Thyroid gland (tissue), 4 donors: ENCODE results near the gene TM9SF3. TPM values are rescaled to one million over a fixed set of nuclear protein-coding genes. Genes with fewer than 3 reads are reported as not detected.

ENCODE experiments used
- DNase-seq, 2 donors: peaks; one replicate each; pipeline ENCODE4 v3.0.0-alpha.2; 2019
- H3K27ac ChIP-seq, 3 donors: fragments of 200-600 bp; sonication (generic); 1 replicate in 2 of 3; 2 replicates in 1 of 3; pipeline ENCODE4 v1.5.1; 2016 to 2019; ENCODE audit warnings: mild to moderate bottlenecking in 1 of 3, moderate library complexity in 1 of 3
- H3K27me3 ChIP-seq: fragments of 200-600 bp; sonication (generic); one replicate; pipeline ENCODE4 v1.5.1; 2019
- H3K36me3 ChIP-seq, 2 donors: fragments of 200-600 bp; sonication (generic); one replicate each; pipeline ENCODE4 v1.5.1; 2016 to 2019
- H3K4me1 ChIP-seq, 2 donors: fragments of 200-600 bp; sonication (generic); one replicate each; pipeline ENCODE4 v1.5.1; 2017 to 2019
- H3K4me3 ChIP-seq, 3 donors: fragments of 200-600 bp; sonication (generic); replicated peaks in 1 of 3; 1 replicate in 2 of 3; 2 replicates in 1 of 3; pipeline ENCODE4 v1.5.1; 2016; ENCODE audit warnings: mild to moderate bottlenecking in 1 of 3
- H3K9me3 ChIP-seq: fragments of 200-600 bp; sonication (generic); one replicate; pipeline ENCODE4 v1.5.1; 2017
- POLR2A ChIP-seq, 2 donors: fragments of 450-650 bp; IDR thresholded peaks; one replicate each; pipeline ENCODE4 v1.6.1; 2017; ENCODE audit warnings: antibody characterized with exemption in 2 of 2, mild to moderate bottlenecking in 2 of 2, moderate library complexity in 1 of 2
- whole genome bisulfite sequencing, 2 donors: methylation state at CpG; one replicate each; pipeline ENCODE4 v1.1.5; 2017; 5-methylcytosine and 5-hydroxymethylcytosine counted together
- intact Hi-C: fragments of 100-400 bp; cut with DNase I; formaldehyde crosslinking; loops from one replicate; pipeline ENCODE4 v1.15.1; 2023
- total RNA-seq, 4 donors: library from RNA; depleted of rRNA; stranded (reverse); fragments of >200 nt; gene quantifications; one replicate each; pipeline ENCODE4 v1.2.3, GENCODE V29; 2016
- TF ChIP-seq, protein P1 (sequence below), 6 experiments: fragments of 200-600 bp in 3 of 6; fragments of 450-650 bp in 3 of 6; sonication (generic) in 3 of 6; IDR thresholded peaks; one replicate each; pipeline ENCODE4 v1.5.1; 2016 to 2019; ENCODE audit warnings: antibody characterized with exemption in 6 of 6, mild to moderate bottlenecking in 2 of 6, inconsistent platforms in 1 of 6, moderate library complexity in 1 of 6

Gene TM9SF3
- total RNA-seq, 4 donors from 2014 or later: 119 to 205 (median 151) TPM

- TF ChIP-seq, protein P1, sequence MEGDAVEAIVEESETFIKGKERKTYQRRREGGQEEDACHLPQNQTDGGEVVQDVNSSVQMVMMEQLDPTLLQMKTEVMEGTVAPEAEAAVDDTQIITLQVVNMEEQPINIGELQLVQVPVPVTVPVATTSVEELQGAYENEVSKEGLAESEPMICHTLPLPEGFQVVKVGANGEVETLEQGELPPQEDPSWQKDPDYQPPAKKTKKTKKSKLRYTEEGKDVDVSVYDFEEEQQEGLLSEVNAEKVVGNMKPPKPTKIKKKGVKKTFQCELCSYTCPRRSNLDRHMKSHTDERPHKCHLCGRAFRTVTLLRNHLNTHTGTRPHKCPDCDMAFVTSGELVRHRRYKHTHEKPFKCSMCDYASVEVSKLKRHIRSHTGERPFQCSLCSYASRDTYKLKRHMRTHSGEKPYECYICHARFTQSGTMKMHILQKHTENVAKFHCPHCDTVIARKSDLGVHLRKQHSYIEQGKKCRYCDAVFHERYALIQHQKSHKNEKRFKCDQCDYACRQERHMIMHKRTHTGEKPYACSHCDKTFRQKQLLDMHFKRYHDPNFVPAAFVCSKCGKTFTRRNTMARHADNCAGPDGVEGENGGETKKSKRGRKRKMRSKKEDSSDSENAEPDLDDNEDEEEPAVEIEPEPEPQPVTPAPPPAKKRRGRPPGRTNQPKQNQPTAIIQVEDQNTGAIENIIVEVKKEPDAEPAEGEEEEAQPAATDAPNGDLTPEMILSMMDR (IDR thresholded peaks at IDR 0.05): no peak
- no peak for TF ChIP-seq POLR2A (IDR thresholded peaks at IDR 0.05)
- no peak overlapping the region for H3K4me3 ChIP-seq
- no peak for DNase-seq
- H3K27ac ChIP-seq: peak overlapping the region; percentile 69 to 78 (median 74)
- 34 to 44% methylated on average over 2 of the region's 2 CpGs for WGBS, 2 donors
- H3K9me3 ChIP-seq: no peaks in the 10 kb centered on the region
- H3K27me3 ChIP-seq: no peaks in the 10 kb centered on the region
- H3K4me1 ChIP-seq: peaks cover 6 to 35% of the 10 kb centered on the region in 2 donors
- intact Hi-C loops: no loop called here
- peaks cover 3 to 7% of the 10 kb centered on the region in 2 donors for H3K36me3 ChIP-seq
Observed at GRCh38 chr10:96541921-96542320, 44.9 kb downstream of the TM9SF3 start.

- H3K36me3 ChIP-seq: peaks cover 3 to 7% of the 10 kb centered on the region in 2 donors
- H3K4me1 ChIP-seq: peaks cover 6 to 30% of the 10 kb centered on the region in 2 donors
- no peak for DNase-seq
- 97% methylated on average over 3 of the region's 3 CpGs for WGBS, 2 donors
- TF ChIP-seq, protein P1 (IDR thresholded peaks at IDR 0.05): no peak
- TF ChIP-seq POLR2A (IDR thresholded peaks at IDR 0.05): no peak
- intact Hi-C loops: no loop called here
- no peaks in the 10 kb centered on the region for H3K9me3 ChIP-seq
- H3K4me3 ChIP-seq: no peak overlapping the region
- H3K27ac ChIP-seq: no peak overlapping the region
- H3K27me3 ChIP-seq: no peaks in the 10 kb centered on the region
Observed at GRCh38 chr10:96540240-96540639, 46.6 kb downstream of the TM9SF3 start.

DNA sequence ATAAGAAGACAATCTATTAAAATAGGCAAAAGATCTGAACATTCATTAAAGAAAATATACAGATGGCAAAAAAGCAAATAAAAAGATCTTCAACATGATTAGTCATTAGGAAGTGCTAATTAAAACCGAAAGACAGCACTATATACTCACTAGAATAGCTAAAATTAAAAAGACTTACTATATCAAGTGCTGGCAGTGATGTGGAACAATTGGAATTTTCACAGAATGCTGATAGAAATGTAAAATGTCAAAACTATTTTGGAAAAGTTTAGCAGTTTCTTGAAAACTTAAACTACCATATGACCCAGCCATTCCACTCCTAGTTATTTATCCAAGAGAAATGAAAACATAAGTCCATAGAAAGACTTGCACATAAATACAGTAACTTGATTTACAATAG is 48.1 kb downstream of the TM9SF3 start:
- no peaks in the 10 kb centered on the region for H3K9me3 ChIP-seq
- 98 to 99% methylated on average over 1 of the region's 1 CpG for WGBS, 2 donors
- peaks cover 6 to 15% of the 10 kb centered on the region in 2 donors for H3K4me1 ChIP-seq
- no peak overlapping the region for H3K4me3 ChIP-seq
- intact Hi-C loops: no loop called here
- TF ChIP-seq, protein P1 (IDR thresholded peaks at IDR 0.05): no peak
- no peak for TF ChIP-seq POLR2A (IDR thresholded peaks at IDR 0.05)
- H3K27ac ChIP-seq: no peak overlapping the region
- no peaks in the 10 kb centered on the region for H3K27me3 ChIP-seq
- H3K36me3 ChIP-seq: peaks cover 3 to 7% of the 10 kb centered on the region in 2 donors
- no peak for DNase-seq

DNA sequence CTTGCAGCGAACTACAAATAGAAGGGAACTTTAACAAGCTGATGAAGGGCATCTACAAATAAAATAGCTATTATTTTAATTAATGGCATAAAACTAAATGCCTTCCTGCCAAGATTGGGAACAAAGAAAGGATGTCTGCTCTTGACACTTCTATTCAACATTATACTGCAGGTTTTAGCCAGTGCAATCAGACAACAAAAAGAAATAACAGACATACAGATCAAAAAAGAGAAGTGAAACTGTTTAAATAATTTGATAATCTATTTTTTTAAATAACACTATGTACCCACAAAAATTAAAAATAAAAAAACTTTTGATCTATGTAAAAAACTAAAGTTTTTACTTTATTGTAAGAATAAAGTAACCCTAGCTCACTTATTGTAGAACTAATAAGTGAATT is 50.7 kb downstream of the TM9SF3 start:
- intact Hi-C loops: no loop called here
- Histone ChIP-seq H3K27ac (no peak overlapping the region), H3K27me3 (no peaks in the 10 kb centered on the region), H3K4me3 (no peak overlapping the region), H3K9me3 (no peaks in the 10 kb centered on the region), H3K36me3 (peaks cover 7 to 8% of the 10 kb centered on the region in 2 donors), H3K4me1 (peaks cover 0 to under 1% of the 10 kb centered on the region in 2 donors)
- 95 to 96% methylated on average over 1 of the region's 1 CpG for WGBS, 2 donors
- DNase-seq: no peak
- TF ChIP-seq, protein P1 (IDR thresholded peaks at IDR 0.05): no peak
- no peak for TF ChIP-seq POLR2A (IDR thresholded peaks at IDR 0.05)

DNA sequence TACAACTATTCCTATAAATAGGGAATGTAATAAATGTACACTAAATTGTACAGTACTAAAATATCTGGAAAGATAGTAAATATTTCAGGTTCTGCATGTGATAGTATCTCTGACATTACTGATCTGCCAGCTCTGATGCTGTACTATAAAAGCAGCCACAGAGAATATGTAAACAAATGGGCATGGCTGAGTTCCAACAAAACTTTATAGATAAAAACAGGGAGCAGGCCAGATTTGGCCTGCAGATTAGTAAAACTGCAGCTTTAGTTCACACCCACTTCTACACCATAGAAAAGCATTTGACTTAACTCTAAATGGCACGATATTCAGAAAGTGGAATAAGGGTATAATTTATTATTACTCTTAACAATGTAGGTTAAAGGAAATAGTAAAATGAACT is 54.3 kb downstream of the TM9SF3 start:
- DNase-seq: no peak
- Histone ChIP-seq H3K4me3 (no peak overlapping the region), H3K36me3 (peaks cover 8 to 9% of the 10 kb centered on the region in 2 donors), H3K4me1 (no peaks in the 10 kb centered on the region), H3K27ac (no peak overlapping the region), H3K9me3 (no peaks in the 10 kb centered on the region), H3K27me3 (no peaks in the 10 kb centered on the region)
- TF ChIP-seq, protein P1 (IDR thresholded peaks at IDR 0.05): no peak
- no peak for TF ChIP-seq POLR2A (IDR thresholded peaks at IDR 0.05)
- WGBS, 2 donors: 36 to 56% methylated on average over 1 of the region's 1 CpG
- intact Hi-C loops: no loop called here
